Left lung (tissue), 10 donors: ENCODE results near the gene NKX6-2. TPM values are rescaled to one million over a fixed set of nuclear protein-coding genes. Genes with fewer than 3 reads are reported as not detected.

ENCODE experiments used
- ATAC-seq: fragments of 200-7000 bp; cut with Tn5 transposase; one replicate; pipeline ENCODE4 v1.9.1; 2020; ENCODE audit warnings: moderate library complexity
- DNase-seq, 4 donors: peaks; one replicate each; pipeline ENCODE4 v3.0.0-alpha.2; 2013 to 2020
- H3K27ac ChIP-seq, 2 donors: fragments of 200-600 bp; sonication (generic) in 1 of 2; one replicate each; pipeline versions ENCODE4 v1.5.0 to v1.8.0; 2020 to 2021
- H3K27me3 ChIP-seq, 2 donors: fragments of 200-600 bp; sonication (generic) in 1 of 2; one replicate each; pipeline versions ENCODE4 v1.5.0 to v1.8.0; 2020 to 2021
- H3K36me3 ChIP-seq, 2 donors: fragments of 200-600 bp; sonication (generic) in 1 of 2; one replicate each; pipeline versions ENCODE4 v1.5.0 to v1.8.0; 2020 to 2021
- H3K4me1 ChIP-seq, 2 donors: fragments of 200-600 bp; one replicate each; pipeline ENCODE4 v1.8.0; 2021
- H3K4me3 ChIP-seq, 2 donors: fragments of 200-600 bp; sonication (generic) in 1 of 2; one replicate each; pipeline versions ENCODE4 v1.5.0 to v1.8.0; 2020 to 2021; ENCODE audit warnings: mild to moderate bottlenecking in 1 of 2
- H3K9me3 ChIP-seq, 2 donors: fragments of 200-600 bp; sonication (generic) in 1 of 2; one replicate each; pipeline versions ENCODE4 v1.5.0 to v1.8.0; 2020 to 2021
- CTCF ChIP-seq, 2 donors: fragments of 200-600 bp; sonication (generic) in 1 of 2; IDR thresholded peaks; one replicate each; pipeline versions ENCODE4 v1.5.0 to v1.8.0; 2021; ENCODE audit warnings: antibody characterized with exemption in 2 of 2
- intact Hi-C, 2 donors: fragments of 100-400 bp; cut with DNase I; formaldehyde crosslinking; loops; one replicate each; pipeline versions ENCODE4 v1.11.2 to v1.14.2; 2022
- polyA plus RNA-seq, 6 donors: library from polyadenylated mRNA; unstranded; fragments of 120-200 nt; gene quantifications; one replicate each; pipeline ENCODE4 v1.2.1, GENCODE V29; 2013; ENCODE audit not compliant: insufficient read length in 6 of 6
- total RNA-seq, 2 donors: library from RNA; stranded (reverse); fragmentation: NEBNext Ultra II Directional; extraction: Animal tissue kit (Norgen Biotek cat#: 25700); gene quantifications; one replicate each; pipeline ENCODE4 v1.2.1, GENCODE V29; 2021
- donor health status: DM: no; HTN: yes; CAD: no.
- donor health status: DM: no; HTN: no; CAD: no.

The NKX6-2 gene
- total and polyA plus RNA-seq, 8 donors, result 4.5 to 6.5 (median 6.1) TPM; not detected in 2

GRCh38 chr10:132735341-132735775 lies 50.6 kb downstream of the NKX6-2 start:
- Histone ChIP-seq H3K36me3 (peaks cover 0 to 68% of the 10 kb centered on the region in 2 donors), H3K27ac (no peak overlapping the region), H3K9me3 (no peaks in the 10 kb centered on the region), H3K27me3 (no peaks in the 10 kb centered on the region), H3K4me3 (no peak overlapping the region), H3K4me1 (no peaks in the 10 kb centered on the region)
- intact Hi-C loops, result no loop called here
- no peak for TF ChIP-seq CTCF (IDR thresholded peaks at IDR 0.05)
- DNase-seq (no peak), ATAC-seq (no peak)

GRCh38 chr10:132733926-132734325 lies 52.0 kb downstream of the NKX6-2 start:
- DNase-seq (no peak), ATAC-seq (no peak)
- Histone ChIP-seq H3K4me1 (no peaks in the 10 kb centered on the region), H3K27me3 (no peaks in the 10 kb centered on the region), H3K4me3 (no peak overlapping the region), H3K9me3 (no peaks in the 10 kb centered on the region), H3K27ac (no peak overlapping the region), H3K36me3 (peaks cover 0 to 69% of the 10 kb centered on the region in 2 donors)
- TF ChIP-seq CTCF (IDR thresholded peaks at IDR 0.05), result no peak
- intact Hi-C loops, result no loop called here

Other genes with a start within 250 kb of the NKX6-2 start
- gene INPP5A, start 248.4 kb downstream of the NKX6-2 start, total RNA-seq, result 10 to 100 TPM; 32.0 to 37.0 TPM
- 10 to 100 TPM; 32.5 to 44.0 (median 37.3) TPM for gene INPP5A, start 248.4 kb downstream of the NKX6-2 start, polyA plus RNA-seq
- gene CFAP46, start 156.4 kb upstream of the NKX6-2 start, total RNA-seq, result 1 to 10 TPM; 1.2 to 4.1 TPM
- gene CFAP46, start 156.4 kb upstream of the NKX6-2 start, polyA plus RNA-seq, result 1 to 10 TPM; 2.4 to 5.2 (median 3.5) TPM